Osteocyte (in vitro differentiated cells): ENCODE data around the gene USH1C. TPM values are rescaled to one million over a fixed set of nuclear protein-coding genes. Genes with fewer than 3 reads are reported as not detected.

Experiments
- DNase-seq: peaks from one replicate; pipeline ENCODE4 v3.0.0; 2021; ENCODE audit warnings: mixed read lengths; ENCODE audit not compliant: unreplicated experiment; ENCODE audit errors: extremely low spot score
- H3K27ac Mint-ChIP-seq: one replicate; pipeline ENCODE4 v1.8.0; 2021; ENCODE audit warnings: mild to moderate bottlenecking, mixed read lengths; ENCODE audit not compliant: unreplicated experiment
- H3K27me3 Mint-ChIP-seq: one replicate; pipeline ENCODE4 v1.8.0; 2021; ENCODE audit warnings: mixed read lengths; ENCODE audit not compliant: unreplicated experiment
- H3K36me3 Mint-ChIP-seq: one replicate; pipeline ENCODE4 v1.8.0; 2021; ENCODE audit warnings: mixed read lengths; ENCODE audit not compliant: unreplicated experiment
- H3K4me1 Mint-ChIP-seq: one replicate; pipeline ENCODE4 v1.8.0; 2021; ENCODE audit warnings: mixed read lengths; ENCODE audit not compliant: unreplicated experiment
- H3K4me3 Mint-ChIP-seq: one replicate; pipeline ENCODE4 v1.8.0; 2021; ENCODE audit warnings: mild to moderate bottlenecking, moderate library complexity, mixed read lengths; ENCODE audit not compliant: unreplicated experiment
- H3K9me3 Mint-ChIP-seq: one replicate; pipeline ENCODE4 v1.8.0; 2021; ENCODE audit warnings: mixed read lengths; ENCODE audit not compliant: unreplicated experiment
- total RNA-seq: library from RNA; stranded (reverse); gene quantifications from 2 replicates; pipeline ENCODE4 v1.2.1, GENCODE V29; 2021
- TF ChIP-seq, protein P1 (sequence below): fragments of 200-600 bp; sonication (generic); IDR thresholded peaks from 2 replicates; pipeline ENCODE4 v1.5.0; 2021; ENCODE audit warnings: antibody characterized with exemption, mild to moderate bottlenecking, moderate library complexity

Gene USH1C
- total RNA-seq, 1 donor from 2014 or later = not detected

DNA sequence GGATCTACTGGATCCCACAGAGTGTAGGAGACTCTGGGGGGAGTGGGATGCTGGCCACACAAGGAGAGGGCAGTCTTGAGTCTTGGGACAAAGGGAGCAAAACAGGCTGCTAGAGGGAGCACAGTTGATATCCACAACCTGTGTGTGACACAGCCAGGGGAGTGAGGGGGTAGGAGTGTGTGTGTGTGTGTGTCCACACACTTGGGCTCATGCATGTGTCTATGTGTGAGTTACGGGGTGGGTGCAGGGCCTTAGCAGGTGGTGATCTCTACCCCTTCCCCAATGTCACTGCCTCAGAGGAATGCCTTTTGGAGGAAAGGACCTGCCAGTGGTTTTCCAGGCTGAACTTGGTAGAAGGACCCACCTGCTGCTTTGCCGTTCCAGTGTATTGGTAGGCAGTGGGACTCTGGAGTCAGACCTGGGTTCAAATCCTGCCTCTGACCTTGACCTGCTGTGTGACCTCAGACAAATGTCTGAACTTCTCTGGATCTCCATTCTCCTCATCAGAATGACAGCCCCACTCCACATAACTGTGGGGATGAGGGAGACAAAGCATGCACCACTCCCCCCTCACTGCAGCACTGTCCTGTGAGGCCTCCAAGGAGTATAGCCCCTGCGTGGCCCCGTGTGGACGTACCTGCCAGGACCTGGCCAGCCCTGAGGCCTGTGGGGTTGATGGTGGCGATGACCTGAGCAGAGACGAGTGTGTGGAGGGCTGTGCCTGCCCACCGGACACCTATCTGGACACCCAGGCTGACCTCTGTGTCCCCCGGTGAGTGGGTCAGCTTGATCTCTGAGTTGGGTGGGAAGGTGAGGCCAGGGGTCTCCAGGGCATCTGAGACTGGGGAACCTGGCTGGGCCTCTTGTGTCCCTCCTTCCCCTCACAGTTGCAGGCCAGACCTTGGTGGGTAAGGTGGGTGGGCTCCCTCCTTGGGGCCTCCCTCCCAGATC, 30.2 kb upstream of the USH1C start:
- no peak overlapping the region for H3K27ac Mint-ChIP-seq
- TF ChIP-seq, protein P1, sequence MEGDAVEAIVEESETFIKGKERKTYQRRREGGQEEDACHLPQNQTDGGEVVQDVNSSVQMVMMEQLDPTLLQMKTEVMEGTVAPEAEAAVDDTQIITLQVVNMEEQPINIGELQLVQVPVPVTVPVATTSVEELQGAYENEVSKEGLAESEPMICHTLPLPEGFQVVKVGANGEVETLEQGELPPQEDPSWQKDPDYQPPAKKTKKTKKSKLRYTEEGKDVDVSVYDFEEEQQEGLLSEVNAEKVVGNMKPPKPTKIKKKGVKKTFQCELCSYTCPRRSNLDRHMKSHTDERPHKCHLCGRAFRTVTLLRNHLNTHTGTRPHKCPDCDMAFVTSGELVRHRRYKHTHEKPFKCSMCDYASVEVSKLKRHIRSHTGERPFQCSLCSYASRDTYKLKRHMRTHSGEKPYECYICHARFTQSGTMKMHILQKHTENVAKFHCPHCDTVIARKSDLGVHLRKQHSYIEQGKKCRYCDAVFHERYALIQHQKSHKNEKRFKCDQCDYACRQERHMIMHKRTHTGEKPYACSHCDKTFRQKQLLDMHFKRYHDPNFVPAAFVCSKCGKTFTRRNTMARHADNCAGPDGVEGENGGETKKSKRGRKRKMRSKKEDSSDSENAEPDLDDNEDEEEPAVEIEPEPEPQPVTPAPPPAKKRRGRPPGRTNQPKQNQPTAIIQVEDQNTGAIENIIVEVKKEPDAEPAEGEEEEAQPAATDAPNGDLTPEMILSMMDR = no peak
- no peaks in the 10 kb centered on the region for H3K36me3 Mint-ChIP-seq
- H3K4me1 Mint-ChIP-seq = no peaks in the 10 kb centered on the region
- H3K27me3 Mint-ChIP-seq = peaks cover 6% of the 10 kb centered on the region
- peak; percentile 80 for DNase-seq
- no peaks in the 10 kb centered on the region for H3K9me3 Mint-ChIP-seq
- H3K4me3 Mint-ChIP-seq = no peak overlapping the region

DNA sequence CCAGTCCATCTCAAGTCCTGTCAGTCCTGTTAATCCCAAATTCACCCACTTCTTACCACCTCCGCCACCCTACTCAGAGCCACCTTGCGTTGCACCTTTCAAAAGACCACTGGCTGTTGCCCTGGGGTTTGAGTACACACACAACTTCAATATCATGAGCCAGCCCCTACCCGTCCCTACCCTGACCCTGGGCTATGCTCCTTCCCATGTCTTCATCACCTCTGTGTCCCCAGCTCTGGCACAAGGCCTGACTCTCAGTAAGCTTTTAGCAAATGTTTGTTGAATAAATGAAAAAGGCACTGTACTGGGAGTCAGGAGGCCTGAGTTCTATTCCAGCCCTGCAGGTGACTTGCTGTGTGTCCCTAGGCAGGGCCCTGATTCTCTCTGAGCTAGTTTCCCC, 29.3 kb upstream of the USH1C start:
- no peak overlapping the region for H3K27ac Mint-ChIP-seq
- TF ChIP-seq, protein P1 = no peak
- DNase-seq = no peak
- H3K9me3 Mint-ChIP-seq = no peaks in the 10 kb centered on the region
- no peaks in the 10 kb centered on the region for H3K4me1 Mint-ChIP-seq
- H3K4me3 Mint-ChIP-seq = no peak overlapping the region
- peaks cover 6% of the 10 kb centered on the region for H3K27me3 Mint-ChIP-seq
- H3K36me3 Mint-ChIP-seq = no peaks in the 10 kb centered on the region

DNA sequence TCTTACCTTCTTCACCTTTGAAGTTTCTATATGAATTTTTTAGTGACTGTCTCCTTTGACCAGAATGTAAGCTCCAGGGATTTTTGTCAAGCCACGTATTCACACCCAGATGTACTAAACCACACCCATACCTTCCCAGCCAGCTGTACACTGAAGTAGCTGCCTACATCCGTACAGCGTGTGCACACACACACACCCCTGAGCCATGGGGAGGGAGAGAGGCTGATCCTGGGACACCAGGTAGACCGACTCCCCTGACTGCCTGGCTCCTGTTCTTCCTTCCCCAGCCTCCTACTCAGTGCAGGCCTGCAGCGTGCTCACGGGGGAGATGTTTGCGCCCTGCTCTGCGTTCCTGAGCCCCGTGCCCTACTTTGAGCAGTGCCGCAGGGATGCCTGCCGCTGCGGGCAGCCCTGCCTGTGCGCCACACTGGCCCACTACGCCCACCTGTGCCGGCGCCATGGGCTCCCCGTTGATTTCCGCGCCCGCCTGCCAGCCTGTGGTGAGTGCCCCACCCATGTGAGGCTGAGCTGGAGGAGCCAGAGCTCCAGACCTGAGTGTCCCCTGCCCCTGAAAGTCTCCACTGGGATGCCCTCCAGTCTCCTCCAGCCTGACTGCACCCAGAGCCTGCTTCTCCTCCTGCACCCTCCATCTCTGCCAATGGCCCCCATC, 28.7 kb upstream of the USH1C start:
- Mint-ChIP-seq H3K36me3 (no peaks in the 10 kb centered on the region), H3K27me3 (peaks cover 8% of the 10 kb centered on the region), H3K4me3 (no peak overlapping the region), H3K9me3 (no peaks in the 10 kb centered on the region), H3K27ac (no peak overlapping the region), H3K4me1 (no peaks in the 10 kb centered on the region)
- peak; percentile 80 for DNase-seq
- TF ChIP-seq, protein P1 = no peak

DNA sequence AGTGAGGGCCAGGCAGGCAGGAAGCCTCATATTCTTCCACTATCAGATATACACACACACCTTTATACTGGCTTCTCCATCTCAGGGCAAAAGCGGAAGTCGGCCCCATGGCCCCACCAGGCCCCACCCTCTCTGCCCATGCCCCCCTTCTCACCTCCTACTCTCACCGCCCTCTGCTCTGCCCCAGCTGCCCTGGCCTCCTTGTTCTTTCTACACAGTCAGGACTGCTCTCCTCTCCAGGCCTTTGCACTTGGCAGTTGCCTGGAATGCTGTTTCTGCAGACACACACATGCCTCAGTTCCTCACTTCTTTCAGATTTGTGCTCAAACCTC, 28.1 kb upstream of the USH1C start:
- peak; percentile 73 for DNase-seq
- Mint-ChIP-seq H3K27me3 (peaks cover 8% of the 10 kb centered on the region), H3K4me3 (no peak overlapping the region), H3K4me1 (no peaks in the 10 kb centered on the region), H3K9me3 (no peaks in the 10 kb centered on the region), H3K36me3 (no peaks in the 10 kb centered on the region), H3K27ac (no peak overlapping the region)
- TF ChIP-seq, protein P1 = no peak
